Hepatocyte (in vitro differentiated cells): Measurements from ENCODE around the gene GNL1.

ENCODE experiments used
- CTCF ChIP-seq: fragments of 200-600 bp; sonication (generic); IDR thresholded peaks from 2 replicates; pipeline ENCODE4 v1.5.1; 2016; ENCODE audit warnings: antibody characterized with exemption, mild to moderate bottlenecking; ENCODE audit not compliant: poor library complexity
- EZH2 ChIP-seq: fragments of 200-600 bp; sonication (generic); IDR thresholded peaks from 2 replicates; pipeline ENCODE4 v1.6.1; 2016; ENCODE audit warnings: antibody characterized with exemption, mild to moderate bottlenecking, borderline replicate concordance

GRCh38 chr6:30592287-30592686, 36.0 kb upstream of the GNL1 start:
- TF ChIP-seq CTCF (no peak), EZH2 (no peak)
